COLO668 (cell line): ENCODE data around the gene NFX1.

Experiments used
- DNase-seq: peaks from one replicate; lab custom pipeline; 2025; ENCODE audit not compliant: unreplicated experiment; lab: John Stamatoyannopoulos, UW

Gene NFX1

GRCh38 chr9:33265211-33265865 is 25.0 kb upstream of the NFX1 start:
- DNase-seq = no peak

- DNase-seq = no peak
Measured at GRCh38 chr9:33267151-33267767, 23.1 kb upstream of the NFX1 start.

GRCh38 chr9:33270146-33270545 is 20.2 kb upstream of the NFX1 start:
- DNase-seq = no peak

- DNase-seq = no peak
Measured at GRCh38 chr9:33272061-33272460, 18.3 kb upstream of the NFX1 start.

- DNase-seq = no peak
Measured at GRCh38 chr9:33273266-33273971, 16.9 kb upstream of the NFX1 start.

GRCh38 chr9:33273972-33274328 is 16.4 kb upstream of the NFX1 start:
- DNase-seq = no peak

GRCh38 chr9:33277484-33277883 is 12.8 kb upstream of the NFX1 start:
- DNase-seq = no peak

GRCh38 chr9:33285502-33285901 is 4.8 kb upstream of the NFX1 start:
- no peak for DNase-seq

GRCh38 chr9:33287087-33287490 is 3.2 kb upstream of the NFX1 start:
- DNase-seq = peak; percentile 40

GRCh38 chr9:33288235-33288634 is 2.1 kb upstream of the NFX1 start:
- DNase-seq = no peak

- no peak for DNase-seq
Measured at GRCh38 chr9:33288828-33289483, 1.4 kb upstream of the NFX1 start.

GRCh38 chr9:33289496-33289895 is 820 bp upstream of the NFX1 start:
- no peak for DNase-seq

- no peak for DNase-seq
Measured at GRCh38 chr9:33289936-33290246, 425 bp upstream of the NFX1 start.

GRCh38 chr9:33291031-33291397 is 698 bp downstream of the NFX1 start:
- no peak for DNase-seq

- DNase-seq = no peak
Measured at GRCh38 chr9:33291901-33292300, 1.6 kb downstream of the NFX1 start.

GRCh38 chr9:33293782-33294181 is 3.5 kb downstream of the NFX1 start:
- DNase-seq = no peak

- no peak for DNase-seq
Measured at GRCh38 chr9:33294670-33295432, 4.5 kb downstream of the NFX1 start.

- DNase-seq = no peak
Measured at GRCh38 chr9:33295571-33295970, 5.3 kb downstream of the NFX1 start.

- peak; percentile 51 for DNase-seq
Measured at GRCh38 chr9:33297432-33297831, 7.1 kb downstream of the NFX1 start.

GRCh38 chr9:33300546-33300945 is 10.2 kb downstream of the NFX1 start:
- DNase-seq = no peak

GRCh38 chr9:33304362-33304761 is 14.0 kb downstream of the NFX1 start:
- no peak for DNase-seq
